Activated T-cell treated with anti-CD3 and anti-CD28 coated beads, Interleukin-2, amount 50 U/mL, for 4 hours (primary cell): ENCODE results near the gene NAP1L4. TPM values are rescaled to one million over a fixed set of nuclear protein-coding genes. Genes with fewer than 3 reads are reported as not detected.
A peak's percentile ranks its signal among the peaks of the same experiment; 100 is the strongest.

Source experiments
- ATAC-seq, 2 donors: fragments of 200-7000 bp; cut with Tn5 transposase; one replicate each; pipeline ENCODE4 v1.10.0; 2021
- DNase-seq: peaks from one replicate; pipeline ENCODE4 v3.0.0-alpha.2; 2020
- H3K27me3 Mint-ChIP-seq: one replicate; pipeline ENCODE4 v1.8.0; 2021; ENCODE audit warnings: low read depth, mixed read lengths
- H3K36me3 Mint-ChIP-seq: one replicate; pipeline ENCODE4 v1.8.0; 2022; ENCODE audit warnings: mixed read lengths; ENCODE audit not compliant: insufficient read depth
- H3K4me1 Mint-ChIP-seq: one replicate; pipeline ENCODE4 v1.8.0; 2021; ENCODE audit warnings: low read depth, mixed read lengths
- H3K4me3 Mint-ChIP-seq: one replicate; pipeline ENCODE4 v1.8.0; 2021; ENCODE audit warnings: mild to moderate bottlenecking, moderate library complexity, mixed read lengths
- H3K9me3 Mint-ChIP-seq: one replicate; pipeline ENCODE4 v1.8.0; 2021; ENCODE audit warnings: mixed read lengths
- total RNA-seq, 3 donors: library from RNA; stranded (reverse); gene quantifications; one replicate each; pipeline ENCODE4 v1.2.1, GENCODE V29; 2021

The NAP1L4 gene
- total RNA-seq, 3 donors from 2014 or later, result 194 to 201 (median 199) TPM

- ATAC-seq (no peak), DNase-seq (no peak)
- Mint-ChIP-seq H3K36me3 (peaks cover 2% of the 10 kb centered on the region), H3K27me3 (peaks cover 3% of the 10 kb centered on the region), H3K4me3 (no peak overlapping the region), H3K4me1 (peaks cover 12% of the 10 kb centered on the region), H3K9me3 (peaks cover 18% of the 10 kb centered on the region)
Observed at GRCh38 chr11:2934021-2934550, 58.0 kb downstream of the NAP1L4 start.

GRCh38 chr11:2933375-2934020 is 58.6 kb downstream of the NAP1L4 start:
- Mint-ChIP-seq H3K4me3 (no peak overlapping the region), H3K4me1 (peaks cover 15% of the 10 kb centered on the region), H3K36me3 (peaks cover 2% of the 10 kb centered on the region), H3K9me3 (peaks cover 12% of the 10 kb centered on the region), H3K27me3 (peaks cover 5% of the 10 kb centered on the region)
- no peak for DNase-seq
- ATAC-seq, result peak; percentile 36 to 37

GRCh38 chr11:2932850-2933251 is 59.3 kb downstream of the NAP1L4 start:
- H3K27me3 Mint-ChIP-seq, result peaks cover 10% of the 10 kb centered on the region
- H3K36me3 Mint-ChIP-seq, result peaks cover 2% of the 10 kb centered on the region
- no peak for ATAC-seq
- H3K4me1 Mint-ChIP-seq, result peaks cover 20% of the 10 kb centered on the region
- no peak overlapping the region for H3K4me3 Mint-ChIP-seq
- DNase-seq, result no peak
- peaks cover 6% of the 10 kb centered on the region for H3K9me3 Mint-ChIP-seq

- Mint-ChIP-seq H3K4me3 (no peak overlapping the region), H3K9me3 (no peaks in the 10 kb centered on the region)
- DNase-seq, result no peak
Observed at GRCh38 chr11:2931771-2932738, 60.1 kb downstream of the NAP1L4 start.

GRCh38 chr11:2931420-2931746 is 60.7 kb downstream of the NAP1L4 start:
- no peak for DNase-seq
- no peak for ATAC-seq
- no peak overlapping the region for H3K4me3 Mint-ChIP-seq
- H3K4me1 Mint-ChIP-seq, result peaks cover 24% of the 10 kb centered on the region
- no peaks in the 10 kb centered on the region for H3K9me3 Mint-ChIP-seq
- H3K27me3 Mint-ChIP-seq, result peaks cover 13% of the 10 kb centered on the region
- H3K36me3 Mint-ChIP-seq, result no peaks in the 10 kb centered on the region

More at GRCh38 chr11:2931771-2932738, 60.1 kb downstream of the NAP1L4 start:
- H3K4me1 Mint-ChIP-seq, result peaks cover 24% of the 10 kb centered on the region
- no peak for ATAC-seq
- H3K27me3 Mint-ChIP-seq, result peaks cover 13% of the 10 kb centered on the region
- no peaks in the 10 kb centered on the region for H3K36me3 Mint-ChIP-seq

- H3K4me3 Mint-ChIP-seq, result peak overlapping the region; percentile 79
- H3K27me3 Mint-ChIP-seq, result peaks cover 13% of the 10 kb centered on the region
- ATAC-seq (no peak), DNase-seq (peak; percentile 31)
- H3K9me3 Mint-ChIP-seq, result no peaks in the 10 kb centered on the region
- H3K36me3 Mint-ChIP-seq, result no peaks in the 10 kb centered on the region
- H3K4me1 Mint-ChIP-seq, result peaks cover 24% of the 10 kb centered on the region
Observed at GRCh38 chr11:2930704-2931419, 61.3 kb downstream of the NAP1L4 start.

- Mint-ChIP-seq H3K27me3 (peaks cover 13% of the 10 kb centered on the region), H3K9me3 (no peaks in the 10 kb centered on the region)
- ATAC-seq, result peak in 1 of 2 donors; percentile 33
Observed at GRCh38 chr11:2929950-2930703, 62.0 kb downstream of the NAP1L4 start.

GRCh38 chr11:2929531-2929949 is 62.6 kb downstream of the NAP1L4 start:
- peak overlapping the region; percentile 79 for H3K4me3 Mint-ChIP-seq
- DNase-seq, result peak; percentile 38
- no peaks in the 10 kb centered on the region for H3K9me3 Mint-ChIP-seq
- H3K4me1 Mint-ChIP-seq, result peaks cover 24% of the 10 kb centered on the region
- ATAC-seq, result peak; percentile 47 to 51
- H3K36me3 Mint-ChIP-seq, result no peaks in the 10 kb centered on the region
- peaks cover 13% of the 10 kb centered on the region for H3K27me3 Mint-ChIP-seq

More at GRCh38 chr11:2929950-2930703, 62.0 kb downstream of the NAP1L4 start:
- Mint-ChIP-seq H3K36me3 (no peaks in the 10 kb centered on the region), H3K4me1 (peaks cover 24% of the 10 kb centered on the region), H3K4me3 (peak overlapping the region; percentile 79)
- DNase-seq, result peak; percentile 13

- DNase-seq, result peak; percentile 43
- peaks cover 13% of the 10 kb centered on the region for H3K27me3 Mint-ChIP-seq
- ATAC-seq, result peak; percentile 59 to 64
- peaks cover 22% of the 10 kb centered on the region for H3K4me1 Mint-ChIP-seq
- H3K9me3 Mint-ChIP-seq, result no peaks in the 10 kb centered on the region
- no peaks in the 10 kb centered on the region for H3K36me3 Mint-ChIP-seq
- H3K4me3 Mint-ChIP-seq, result peak within 1 kb of the TSS; percentile 79
Observed at GRCh38 chr11:2928605-2929530, 63.3 kb downstream of the NAP1L4 start, which contains the start of gene PHLDA2. TSS of gene PHLDA2 (minus strand) at chr11:2929420. CDS start at chr11:2929364, 56 bp downstream.

GRCh38 chr11:2927851-2928604 is 64.1 kb downstream of the NAP1L4 start:
- ATAC-seq (no peak), DNase-seq (no peak)
- Mint-ChIP-seq H3K4me1 (peaks cover 20% of the 10 kb centered on the region), H3K36me3 (no peaks in the 10 kb centered on the region), H3K4me3 (peak overlapping the region; percentile 79), H3K9me3 (no peaks in the 10 kb centered on the region), H3K27me3 (peaks cover 13% of the 10 kb centered on the region)

- Mint-ChIP-seq H3K4me1 (peaks cover 19% of the 10 kb centered on the region), H3K36me3 (no peaks in the 10 kb centered on the region), H3K27me3 (peaks cover 13% of the 10 kb centered on the region), H3K4me3 (peak overlapping the region; percentile 79), H3K9me3 (no peaks in the 10 kb centered on the region)
- DNase-seq, result no peak
- ATAC-seq, result no peak
Observed at GRCh38 chr11:2927121-2927800, 64.9 kb downstream of the NAP1L4 start.
